HepG2 (cell line): ENCODE data around the gene KRTAP22-2.

ENCODE experiments used
- CTCF ChIP-seq: sonication (generic); formaldehyde crosslinking; IDR thresholded peaks from 2 replicates; pipeline ENCODE4 v1.5.0; 2020; ENCODE audit warnings: mild to moderate bottlenecking, missing genetic modification reagents, moderate library complexity
- DNMT3B ChIP-seq: conservative IDR thresholded peaks from 2 replicates; pipeline ENCODE4 v1.6.1; 2016; ENCODE audit warnings: missing biosample characterization, control low read depth
- MLXIP ChIP-seq: sonication (generic); formaldehyde crosslinking; IDR thresholded peaks from 2 replicates; pipeline ENCODE4 v1.9.0; 2021; ENCODE audit warnings: missing genetic modification reagents, borderline replicate concordance
- MNT ChIP-seq: fragments of 450-650 bp; IDR thresholded peaks from 2 replicates; pipeline ENCODE4 v1.6.1; 2016
- NFYB ChIP-seq: sonication (generic); formaldehyde crosslinking; IDR thresholded peaks from 2 replicates; pipeline ENCODE4 v1.4.0; 2020; ENCODE audit warnings: missing genetic modification reagents
- SNRNP70 ChIP-seq: fragments of 200-400 bp; formaldehyde crosslinking; IDR thresholded peaks from 2 replicates; pipeline ENCODE4 v1.6.1; 2017; ENCODE audit warnings: mild to moderate bottlenecking, low read depth, low read length, moderate library complexity
- ZEB1 ChIP-seq: IDR thresholded peaks from 2 replicates; pipeline ENCODE4 v1.6.1; 2012; ENCODE audit warnings: mild to moderate bottlenecking, low read depth, inconsistent platforms; ENCODE audit not compliant: insufficient replicate concordance
- ZNF441 ChIP-seq: sonication (generic); formaldehyde crosslinking; IDR thresholded peaks from 2 replicates; pipeline ENCODE4 v1.7.0; 2021; ENCODE audit warnings: missing genetic modification reagents, borderline replicate concordance
- ZNF652 ChIP-seq: IDR thresholded peaks from 2 replicates; pipeline ENCODE4 v1.6.1; 2016; ENCODE audit warnings: low read depth, borderline replicate concordance

GRCh38 chr21:30592140-30592539 is 1.9 kb upstream of the KRTAP22-2 start, which contains the start of gene KRTAP6-3:
- TF ChIP-seq ZNF441 (no peak), CTCF (no peak), SNRNP70 (no peak), DNMT3B (CRISPR knock-in tag) (no peak), ZEB1 (no peak), MLXIP (no peak), NFYB (CRISPR knock-in tag) (no peak), ZNF652 (CRISPR knock-in tag) (no peak), MNT (no peak)
